HCT116 (cell line): ENCODE results near the gene MYBPHL.

Experiments used
- CTCF ChIP-seq, 3 experiments: fragments of 200-600 bp in 1 of 3; sonication (generic) in 1 of 3; IDR thresholded peaks in 2 of 3; conservative IDR thresholded peaks in 1 of 3; 2 replicates each; pipeline ENCODE4 v1.5.1; 2012 to 2017; ENCODE audit warnings: low read depth in 2 of 3, low read length in 2 of 3, antibody characterized with exemption in 1 of 3, borderline replicate concordance in 1 of 3, control low read depth in 1 of 3, mild to moderate bottlenecking in 1 of 3, mixed read lengths in 1 of 3, mixed run types in 1 of 3, moderate library complexity in 1 of 3; ENCODE audit not compliant: insufficient read depth in 1 of 3
- EZH2 ChIP-seq: fragments of 200-600 bp; sonication (generic); IDR thresholded peaks from 2 replicates; pipeline ENCODE4 v1.6.1; 2017; ENCODE audit warnings: antibody characterized with exemption, mixed run types
- EZH2phosphoT487 ChIP-seq: fragments of 200-600 bp; IDR thresholded peaks from 2 replicates; pipeline ENCODE4 v1.6.1; 2018; ENCODE audit warnings: antibody characterized with exemption, borderline replicate concordance
- JUND ChIP-seq: IDR thresholded peaks from 2 replicates; pipeline ENCODE4 v1.6.1; 2012
- ZFX ChIP-seq: fragments of 450-650 bp; IDR thresholded peaks from 2 replicates; pipeline ENCODE4 v1.6.1; 2017
- TF ChIP-seq, protein P1 (sequence below): IDR thresholded peaks from 2 replicates; pipeline ENCODE4 v1.6.1; 2012

DNA sequence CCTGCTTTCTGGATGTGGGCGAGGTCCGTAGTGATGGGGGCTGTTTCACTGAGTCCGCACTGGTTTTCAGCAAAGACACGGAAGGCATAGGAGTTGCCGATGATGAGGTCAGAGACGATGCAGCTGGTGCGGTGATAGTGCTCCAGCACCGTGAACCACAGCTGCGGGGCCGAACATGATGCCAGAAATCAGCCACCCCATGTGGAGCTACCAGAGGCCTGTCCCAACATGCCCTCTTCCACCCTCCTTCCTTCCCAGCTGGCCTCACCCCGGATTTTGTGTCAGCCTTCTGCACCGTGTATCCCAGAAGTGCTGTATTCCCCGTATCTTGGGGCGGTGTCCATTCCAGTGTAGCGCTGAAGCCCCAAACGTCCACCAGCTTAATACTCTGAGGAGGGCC is 10.0 kb downstream of the MYBPHL start:
- TF ChIP-seq EZH2phosphoT487 (no peak), CTCF (IDR thresholded peaks at IDR 0.05 in 2 of 3, conservative IDR thresholded peaks at IDR 0.05 in 1 of 3; ENCODE audit: borderline replicate concordance in 1 of 3, insufficient read depth in 1 of 3, low read depth in 2 of 3, low read length in 2 of 3) (no peak), JUND (no peak), ZFX (no peak), EZH2 (no peak)
- TF ChIP-seq, protein P1, sequence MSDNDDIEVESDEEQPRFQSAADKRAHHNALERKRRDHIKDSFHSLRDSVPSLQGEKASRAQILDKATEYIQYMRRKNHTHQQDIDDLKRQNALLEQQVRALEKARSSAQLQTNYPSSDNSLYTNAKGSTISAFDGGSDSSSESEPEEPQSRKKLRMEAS, result no peak
